ENCODE data around the gene STK32B.

STK32B gene

GRCh38 chr4:5069901-5070300, 18.6 kb downstream of the STK32B start:
- WGBS, result 87% methylated on average over 5 of the region's 5 CpGs
- Histone ChIP-seq H3K4me1 (ENCODE audit: insufficient read depth, low read length) (peaks cover 6% of the 10 kb centered on the region; the same call in 1 of the 2 replicates), H3K27ac (ENCODE audit: low read depth, low read length) (no peak overlapping the region), H3K9me3 (ENCODE audit: insufficient read depth, low read depth, low read length) (0 out of 2 replicates have a peak, but pooled peaks cover 6% of the 10 kb centered on the region), H3K9ac (ENCODE audit: low read depth, low read length) (no peak overlapping the region), H3K27me3 (ENCODE audit: insufficient read depth, low read length) (no peaks in the 10 kb centered on the region), H3K36me3 (ENCODE audit: insufficient read depth, low read length) (no peaks in the 10 kb centered on the region), H3K4me3 (ENCODE audit: low read length) (no peak overlapping the region)

GRCh38 chr4:5072948-5073347, 21.7 kb downstream of the STK32B start:
- Histone ChIP-seq H3K27me3 (ENCODE audit: insufficient read depth, low read length) (no peaks in the 10 kb centered on the region), H3K9ac (ENCODE audit: low read depth, low read length) (no peak overlapping the region), H3K4me3 (ENCODE audit: low read length) (no peak overlapping the region), H3K4me1 (ENCODE audit: insufficient read depth, low read length) (peaks cover 6% of the 10 kb centered on the region; the same call in 1 of the 2 replicates), H3K9me3 (ENCODE audit: insufficient read depth, low read depth, low read length) (0 out of 2 replicates have a peak, but pooled peaks cover 6% of the 10 kb centered on the region), H3K27ac (ENCODE audit: low read depth, low read length) (no peak overlapping the region), H3K36me3 (ENCODE audit: insufficient read depth, low read length) (no peaks in the 10 kb centered on the region)
- no CpG with 5 or more reads among the region's 1 CpG for WGBS

GRCh38 chr4:5078009-5078408, 26.7 kb downstream of the STK32B start:
- Histone ChIP-seq H3K27ac (ENCODE audit: low read depth, low read length) (no peak overlapping the region), H3K9me3 (ENCODE audit: insufficient read depth, low read depth, low read length) (0 out of 2 replicates have a peak, but pooled peaks cover 3% of the 10 kb centered on the region), H3K27me3 (ENCODE audit: insufficient read depth, low read length) (no peaks in the 10 kb centered on the region), H3K36me3 (ENCODE audit: insufficient read depth, low read length) (no peaks in the 10 kb centered on the region), H3K4me1 (ENCODE audit: insufficient read depth, low read length) (no peaks in the 10 kb centered on the region), H3K9ac (ENCODE audit: low read depth, low read length) (no peak overlapping the region), H3K4me3 (ENCODE audit: low read length) (no peak overlapping the region)
- WGBS, result 86% methylated on average over 3 of the region's 3 CpGs

GRCh38 chr4:5079581-5079980, 28.3 kb downstream of the STK32B start:
- Histone ChIP-seq H3K9ac (ENCODE audit: low read depth, low read length) (no peak overlapping the region), H3K36me3 (ENCODE audit: insufficient read depth, low read length) (no peaks in the 10 kb centered on the region), H3K27ac (ENCODE audit: low read depth, low read length) (no peak overlapping the region), H3K4me1 (ENCODE audit: insufficient read depth, low read length) (no peaks in the 10 kb centered on the region), H3K4me3 (ENCODE audit: low read length) (no peak overlapping the region), H3K9me3 (ENCODE audit: insufficient read depth, low read depth, low read length) (0 out of 2 replicates have a peak, but pooled peaks cover 3% of the 10 kb centered on the region), H3K27me3 (ENCODE audit: insufficient read depth, low read length) (no peaks in the 10 kb centered on the region)

- Histone ChIP-seq H3K9ac (ENCODE audit: low read depth, low read length) (no peak overlapping the region), H3K27ac (ENCODE audit: low read depth, low read length) (no peak overlapping the region), H3K4me1 (ENCODE audit: insufficient read depth, low read length) (no peaks in the 10 kb centered on the region), H3K9me3 (ENCODE audit: insufficient read depth, low read depth, low read length) (peaks cover 13% of the 10 kb centered on the region), H3K36me3 (ENCODE audit: insufficient read depth, low read length) (no peaks in the 10 kb centered on the region), H3K27me3 (ENCODE audit: insufficient read depth, low read length) (no peaks in the 10 kb centered on the region), H3K4me3 (ENCODE audit: low read length) (no peak overlapping the region)
- no CpG with 5 or more reads among the region's 2 CpGs for WGBS
Measured at GRCh38 chr4:5081441-5081999, 30.2 kb downstream of the STK32B start.

- H3K27me3 ChIP-seq (ENCODE audit: insufficient read depth, low read length), result no peaks in the 10 kb centered on the region
- H3K4me1 ChIP-seq (ENCODE audit: insufficient read depth, low read length), result no peaks in the 10 kb centered on the region
- H3K9me3 ChIP-seq (ENCODE audit: insufficient read depth, low read depth, low read length), result peaks cover 21% of the 10 kb centered on the region
- no peak overlapping the region for H3K27ac ChIP-seq (ENCODE audit: low read depth, low read length)
- H3K36me3 ChIP-seq (ENCODE audit: insufficient read depth, low read length), result no peaks in the 10 kb centered on the region
- H3K4me3 ChIP-seq (ENCODE audit: low read length), result no peak overlapping the region
- H3K9ac ChIP-seq (ENCODE audit: low read depth, low read length), result no peak overlapping the region
- 93% methylated on average over 1 of the region's 2 CpGs for WGBS
Measured at GRCh38 chr4:5082376-5082775, 31.1 kb downstream of the STK32B start.

GRCh38 chr4:5084911-5085475, 33.7 kb downstream of the STK32B start:
- Histone ChIP-seq H3K9me3 (ENCODE audit: insufficient read depth, low read depth, low read length) (peaks cover 27% of the 10 kb centered on the region), H3K4me3 (ENCODE audit: low read length) (no peak overlapping the region), H3K9ac (ENCODE audit: low read depth, low read length) (no peak overlapping the region), H3K27me3 (ENCODE audit: insufficient read depth, low read length) (no peaks in the 10 kb centered on the region), H3K36me3 (ENCODE audit: insufficient read depth, low read length) (no peaks in the 10 kb centered on the region), H3K4me1 (ENCODE audit: insufficient read depth, low read length) (no peaks in the 10 kb centered on the region), H3K27ac (ENCODE audit: low read depth, low read length) (no peak overlapping the region)
- WGBS, result 95% methylated on average over 3 of the region's 3 CpGs

- Histone ChIP-seq H3K27me3 (ENCODE audit: insufficient read depth, low read length) (no peaks in the 10 kb centered on the region), H3K4me1 (ENCODE audit: insufficient read depth, low read length) (no peaks in the 10 kb centered on the region), H3K36me3 (ENCODE audit: insufficient read depth, low read length) (no peaks in the 10 kb centered on the region), H3K27ac (ENCODE audit: low read depth, low read length) (no peak overlapping the region), H3K9me3 (ENCODE audit: insufficient read depth, low read depth, low read length) (peaks cover 24% of the 10 kb centered on the region), H3K4me3 (ENCODE audit: low read length) (no peak overlapping the region), H3K9ac (ENCODE audit: low read depth, low read length) (no peak overlapping the region)
- 100% methylated on average over 1 of the region's 1 CpG for WGBS
Measured at GRCh38 chr4:5086535-5086934, 35.3 kb downstream of the STK32B start.

- H3K27ac ChIP-seq (ENCODE audit: low read depth, low read length), result no peak overlapping the region
- H3K36me3 ChIP-seq (ENCODE audit: insufficient read depth, low read length), result no peaks in the 10 kb centered on the region
- no peaks in the 10 kb centered on the region for H3K27me3 ChIP-seq (ENCODE audit: insufficient read depth, low read length)
- no peak overlapping the region for H3K4me3 ChIP-seq (ENCODE audit: low read length)
- peaks cover 7% of the 10 kb centered on the region; the same call in 1 of the 2 replicates for H3K9me3 ChIP-seq (ENCODE audit: insufficient read depth, low read depth, low read length)
- H3K4me1 ChIP-seq (ENCODE audit: insufficient read depth, low read length), result no peaks in the 10 kb centered on the region
- no peak overlapping the region for H3K9ac ChIP-seq (ENCODE audit: low read depth, low read length)
- 87% methylated on average over 8 of the region's 8 CpGs for WGBS
Measured at GRCh38 chr4:5096261-5096660, 45.0 kb downstream of the STK32B start.

- Histone ChIP-seq H3K9ac (ENCODE audit: low read depth, low read length) (no peak overlapping the region), H3K9me3 (ENCODE audit: insufficient read depth, low read depth, low read length) (peaks cover 7% of the 10 kb centered on the region; the same call in 1 of the 2 replicates), H3K27me3 (ENCODE audit: insufficient read depth, low read length) (no peaks in the 10 kb centered on the region), H3K27ac (ENCODE audit: low read depth, low read length) (no peak overlapping the region), H3K4me1 (ENCODE audit: insufficient read depth, low read length) (no peaks in the 10 kb centered on the region), H3K36me3 (ENCODE audit: insufficient read depth, low read length) (no peaks in the 10 kb centered on the region), H3K4me3 (ENCODE audit: low read length) (no peak overlapping the region)
- 82% methylated on average over 1 of the region's 1 CpG for WGBS
Measured at GRCh38 chr4:5098176-5098575, 46.9 kb downstream of the STK32B start.

- Histone ChIP-seq H3K36me3 (ENCODE audit: insufficient read depth, low read length) (no peaks in the 10 kb centered on the region), H3K27ac (ENCODE audit: low read depth, low read length) (no peak overlapping the region), H3K4me1 (ENCODE audit: insufficient read depth, low read length) (no peaks in the 10 kb centered on the region), H3K9ac (ENCODE audit: low read depth, low read length) (no peak overlapping the region), H3K4me3 (ENCODE audit: low read length) (no peak overlapping the region), H3K27me3 (ENCODE audit: insufficient read depth, low read length) (no peaks in the 10 kb centered on the region), H3K9me3 (ENCODE audit: insufficient read depth, low read depth, low read length) (peaks cover 7% of the 10 kb centered on the region; the same call in 1 of the 2 replicates)
Measured at GRCh38 chr4:5100336-5100735, 49.1 kb downstream of the STK32B start.

Measured in HUES64 (cell line).